ENCODE measurements around the gene PIGM.

Gene PIGM

DNA sequence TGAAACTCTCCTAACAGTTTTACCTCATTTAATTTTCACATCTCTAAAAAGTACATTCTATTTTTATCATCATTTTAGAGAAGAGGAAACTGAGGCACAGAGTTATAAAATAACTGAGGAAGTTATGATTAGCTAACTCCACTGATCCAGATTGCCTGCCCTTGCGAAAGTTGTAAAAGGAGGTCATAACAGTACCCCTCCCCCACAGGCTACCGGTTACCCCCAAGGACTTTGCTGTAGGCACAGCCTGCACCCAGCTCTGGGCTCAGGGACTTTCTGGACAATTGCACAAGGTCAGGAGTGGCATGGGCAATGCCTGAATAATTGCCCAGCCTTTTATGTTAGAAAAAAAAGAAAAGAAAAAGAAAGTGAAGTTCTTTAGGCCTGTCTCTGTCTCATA is 22.7 kb downstream of the PIGM start:
- TF ChIP-seq, protein P1, sequence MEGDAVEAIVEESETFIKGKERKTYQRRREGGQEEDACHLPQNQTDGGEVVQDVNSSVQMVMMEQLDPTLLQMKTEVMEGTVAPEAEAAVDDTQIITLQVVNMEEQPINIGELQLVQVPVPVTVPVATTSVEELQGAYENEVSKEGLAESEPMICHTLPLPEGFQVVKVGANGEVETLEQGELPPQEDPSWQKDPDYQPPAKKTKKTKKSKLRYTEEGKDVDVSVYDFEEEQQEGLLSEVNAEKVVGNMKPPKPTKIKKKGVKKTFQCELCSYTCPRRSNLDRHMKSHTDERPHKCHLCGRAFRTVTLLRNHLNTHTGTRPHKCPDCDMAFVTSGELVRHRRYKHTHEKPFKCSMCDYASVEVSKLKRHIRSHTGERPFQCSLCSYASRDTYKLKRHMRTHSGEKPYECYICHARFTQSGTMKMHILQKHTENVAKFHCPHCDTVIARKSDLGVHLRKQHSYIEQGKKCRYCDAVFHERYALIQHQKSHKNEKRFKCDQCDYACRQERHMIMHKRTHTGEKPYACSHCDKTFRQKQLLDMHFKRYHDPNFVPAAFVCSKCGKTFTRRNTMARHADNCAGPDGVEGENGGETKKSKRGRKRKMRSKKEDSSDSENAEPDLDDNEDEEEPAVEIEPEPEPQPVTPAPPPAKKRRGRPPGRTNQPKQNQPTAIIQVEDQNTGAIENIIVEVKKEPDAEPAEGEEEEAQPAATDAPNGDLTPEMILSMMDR (conservative IDR thresholded peaks at IDR 0.05; ENCODE audit: low read depth, low read length) = no peak
- H3K4me3 ChIP-seq (ENCODE audit: low read length) = no peak overlapping the region
- DNase-seq (ENCODE audit: low read depth) = no peak

DNA sequence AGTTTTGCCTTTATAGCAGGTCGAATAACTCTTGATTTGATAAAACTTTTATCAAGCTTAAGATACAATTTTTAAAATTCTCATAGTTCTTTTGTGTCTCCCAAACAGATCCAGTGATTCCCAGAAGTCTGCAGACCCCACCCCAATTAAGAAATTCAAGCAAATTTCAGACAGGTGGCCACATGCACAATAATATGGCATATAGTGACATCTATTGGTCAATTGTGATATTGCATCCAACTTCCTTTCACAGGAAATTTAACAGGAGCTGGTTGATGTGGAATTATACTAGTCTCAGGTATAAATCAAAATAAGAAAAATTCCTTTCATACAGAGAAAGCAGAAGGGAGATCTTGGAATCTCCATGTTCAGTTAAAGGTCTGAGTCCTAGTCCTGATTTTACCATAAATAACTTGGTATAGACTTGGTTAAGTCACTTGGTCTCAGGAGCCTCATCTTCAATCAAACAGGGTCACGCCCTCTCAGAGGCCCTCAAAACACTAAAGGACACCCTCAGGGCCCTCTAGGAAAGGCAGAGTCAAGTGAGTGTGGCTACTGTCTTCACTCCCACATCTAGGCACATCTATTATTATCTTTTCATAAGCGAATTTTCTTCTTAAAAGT is 24.1 kb downstream of the PIGM start:
- no peak for DNase-seq (ENCODE audit: low read depth)
- H3K4me3 ChIP-seq (ENCODE audit: low read length) = no peak overlapping the region
- TF ChIP-seq, protein P1 (conservative IDR thresholded peaks at IDR 0.05; ENCODE audit: low read depth, low read length) = peak; percentile 65

DNA sequence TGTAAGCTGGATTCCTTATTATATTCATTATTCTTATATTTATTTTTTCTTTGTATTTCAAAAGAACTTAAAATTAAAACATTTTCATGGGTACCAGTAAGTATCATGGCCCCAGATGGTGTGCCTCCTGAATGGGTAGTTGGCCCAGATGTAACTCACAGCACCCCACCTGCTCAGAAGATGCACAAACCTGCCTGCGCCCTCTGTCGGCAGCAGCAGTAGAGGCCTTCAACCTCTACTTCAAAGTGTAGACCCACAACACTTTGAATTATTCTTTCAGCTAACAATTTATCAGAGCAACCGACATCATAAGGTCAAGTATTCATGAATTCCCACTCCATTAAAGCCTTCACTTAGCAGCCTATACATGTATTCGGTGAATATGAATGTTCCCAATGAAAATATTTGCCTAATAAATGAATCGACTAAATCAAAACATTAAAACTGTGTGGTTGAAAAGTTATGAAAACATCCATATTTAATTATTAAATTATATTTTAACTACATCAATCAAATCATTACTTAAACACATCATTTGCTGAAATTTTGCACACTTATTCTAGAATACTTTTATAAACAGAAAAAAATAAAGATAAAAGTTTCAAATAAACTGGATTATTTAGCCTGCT is 25.4 kb downstream of the PIGM start:
- DNase-seq (ENCODE audit: low read depth) = peak; percentile 39
- TF ChIP-seq, protein P1 (conservative IDR thresholded peaks at IDR 0.05; ENCODE audit: low read depth, low read length) = peak; percentile 99
- H3K4me3 ChIP-seq (ENCODE audit: low read length) = no peak overlapping the region

DNA sequence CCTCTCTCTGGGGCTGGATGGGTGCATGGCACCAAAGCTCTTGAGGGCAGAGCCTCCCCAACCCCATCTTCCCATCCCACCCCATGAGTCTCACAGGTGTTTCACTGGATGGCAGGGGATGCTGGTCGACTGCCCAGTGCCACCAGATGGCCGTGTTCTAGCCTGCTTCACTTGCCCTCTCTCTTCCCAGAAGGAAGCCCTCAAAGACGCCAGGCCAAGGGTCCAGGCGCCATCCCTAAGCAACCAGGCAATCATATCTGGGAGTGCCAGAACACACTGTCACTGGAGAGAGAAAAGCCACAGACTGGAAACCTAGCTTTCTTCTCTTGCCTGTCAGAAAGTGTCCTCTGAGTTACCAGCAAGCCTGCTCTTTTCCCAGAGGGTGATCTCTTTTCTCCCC is 26.7 kb downstream of the PIGM start:
- no peak overlapping the region for H3K4me3 ChIP-seq (ENCODE audit: low read length)
- TF ChIP-seq, protein P1 (conservative IDR thresholded peaks at IDR 0.05; ENCODE audit: low read depth, low read length) = no peak
- DNase-seq (ENCODE audit: low read depth) = no peak

DNA sequence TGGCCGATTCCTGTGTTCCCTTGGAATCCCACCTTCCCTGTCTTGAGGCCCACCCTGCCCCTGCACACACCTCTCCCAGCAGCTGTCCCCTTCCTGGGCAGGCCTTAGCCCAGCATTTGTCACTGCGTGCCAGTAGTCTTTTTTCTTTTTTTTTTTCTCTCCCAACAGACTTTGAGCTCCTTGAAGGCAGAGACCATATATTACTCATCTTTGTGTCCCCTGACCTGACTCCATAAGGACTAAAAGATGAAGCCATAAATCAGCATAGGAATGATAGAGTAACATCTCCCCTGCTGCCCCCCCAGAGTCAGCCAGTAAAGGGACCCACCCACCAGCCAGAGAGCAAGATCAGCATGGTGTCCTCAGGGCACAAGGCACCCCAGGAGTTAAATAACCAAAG is 27.4 kb downstream of the PIGM start:
- TF ChIP-seq, protein P1 (conservative IDR thresholded peaks at IDR 0.05; ENCODE audit: low read depth, low read length) = no peak
- H3K4me3 ChIP-seq (ENCODE audit: low read length) = no peak overlapping the region
- no peak for DNase-seq (ENCODE audit: low read depth)

DNA sequence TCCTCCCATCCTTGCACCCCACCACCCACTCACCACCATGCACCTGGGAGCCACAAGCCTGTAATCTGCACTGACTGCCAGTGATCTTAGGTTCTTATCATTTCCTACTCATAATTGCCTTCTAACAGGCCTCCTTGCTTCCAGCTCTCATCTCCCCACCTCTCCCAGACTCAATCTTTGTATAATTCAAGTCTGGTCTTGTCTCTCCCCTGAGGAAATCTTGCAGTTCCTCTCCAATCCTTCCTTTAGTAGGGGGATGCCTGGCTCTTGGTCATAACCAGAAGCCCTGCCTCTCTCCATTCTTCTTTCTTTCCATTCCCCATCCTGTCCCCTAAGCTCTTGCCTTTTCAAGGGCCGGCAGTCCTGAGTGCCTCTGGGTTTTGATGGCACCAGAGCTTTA is 27.8 kb downstream of the PIGM start:
- TF ChIP-seq, protein P1 (conservative IDR thresholded peaks at IDR 0.05; ENCODE audit: low read depth, low read length) = no peak
- no peak overlapping the region for H3K4me3 ChIP-seq (ENCODE audit: low read length)
- no peak for DNase-seq (ENCODE audit: low read depth)

DNA sequence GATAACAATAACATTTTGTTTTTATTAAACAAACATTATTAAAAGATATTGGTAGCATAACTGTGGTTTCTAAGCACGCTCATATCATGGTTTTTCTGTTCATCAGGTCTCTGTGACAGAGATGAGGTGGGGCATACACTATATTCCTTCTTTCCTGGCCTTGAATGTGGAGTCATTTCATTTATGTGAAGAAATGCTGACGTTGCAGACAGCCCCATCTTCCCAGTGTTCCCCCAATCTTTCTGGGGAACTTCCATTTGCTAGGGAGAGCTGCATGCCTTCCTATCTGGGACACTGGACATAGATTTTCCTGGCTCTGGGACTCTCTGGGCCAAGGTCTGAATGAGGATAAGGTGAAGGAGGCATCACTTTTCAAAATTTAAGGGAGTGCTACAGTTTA is 30.4 kb downstream of the PIGM start:
- no peak overlapping the region for H3K4me3 ChIP-seq (ENCODE audit: low read length)
- TF ChIP-seq, protein P1 (conservative IDR thresholded peaks at IDR 0.05; ENCODE audit: low read depth, low read length) = no peak
- no peak for DNase-seq (ENCODE audit: low read depth)

Data from retinal pigment epithelial cell (primary cell).